ENCODE measurements around the gene LAMA5. TPM values are rescaled to one million over a fixed set of nuclear protein-coding genes. Genes with fewer than 3 reads are reported as not detected.

LAMA5 gene
- total and polyA plus RNA-seq, 8 donors = 41.4 to 278 (median 79.6) TPM

GRCh38 chr20:62323980-62324906 lies 42.9 kb downstream of the LAMA5 start:
- no peak for DNase-seq
- WGBS, 5 donors = 79 to 87% (median 82%) methylated on average over 8 to 25 of the region's 25 CpGs
- H3K36me3 ChIP-seq = peaks cover 67 to 92% (median 90%) of the 10 kb centered on the region in 4 donors
- no peaks in the 10 kb centered on the region for H3K27me3 ChIP-seq
- H3K27ac ChIP-seq = no peak overlapping the region
- H3K4me1 ChIP-seq = no peaks in the 10 kb centered on the region
- intact Hi-C loops (cut with DNase I; ENCODE audit: low total_unique reads) = no loop called here
- TF ChIP-seq POLR2AphosphoS5 (IDR thresholded peaks at IDR 0.05) = no peak
- no peak for TF ChIP-seq EP300 (IDR thresholded peaks at IDR 0.05)
- no peak for TF ChIP-seq CTCF (IDR thresholded peaks at IDR 0.05)
- no peak for TF ChIP-seq POLR2A (IDR thresholded peaks at IDR 0.05)
- H3K9me3 ChIP-seq = no peaks in the 10 kb centered on the region
- no peak overlapping the region for H3K4me3 ChIP-seq

- Histone ChIP-seq H3K27ac (no peak overlapping the region), H3K9me3 (no peaks in the 10 kb centered on the region), H3K4me3 (no peak overlapping the region), H3K27me3 (no peaks in the 10 kb centered on the region), H3K4me1 (no peaks in the 10 kb centered on the region), H3K36me3 (peaks cover 59 to 92% (median 90%) of the 10 kb centered on the region in 4 donors)
- intact Hi-C loops (cut with DNase I; ENCODE audit: low total_unique reads) = no loop called here
- no peak for TF ChIP-seq POLR2A (IDR thresholded peaks at IDR 0.05)
- no peak for TF ChIP-seq POLR2AphosphoS5 (IDR thresholded peaks at IDR 0.05)
- no peak for TF ChIP-seq EP300 (IDR thresholded peaks at IDR 0.05)
- no peak for TF ChIP-seq CTCF (IDR thresholded peaks at IDR 0.05)
- 86 to 92% (median 90%) methylated on average over 33 to 52 of the region's 52 CpGs for WGBS, 5 donors
- no peak for DNase-seq
Observed at GRCh38 chr20:62323146-62323979, 43.7 kb downstream of the LAMA5 start.

- no peak overlapping the region for H3K4me3 ChIP-seq
- H3K27ac ChIP-seq = no peak overlapping the region
- intact Hi-C loops (cut with DNase I; ENCODE audit: low total_unique reads) = no loop called here
- H3K36me3 ChIP-seq = peaks cover 51 to 88% (median 84%) of the 10 kb centered on the region in 4 donors
- 85 to 95% (median 89%) methylated on average over 10 to 16 of the region's 16 CpGs for WGBS, 5 donors
- no peak for TF ChIP-seq CTCF (IDR thresholded peaks at IDR 0.05)
- TF ChIP-seq POLR2A (IDR thresholded peaks at IDR 0.05) = no peak
- TF ChIP-seq POLR2AphosphoS5 (IDR thresholded peaks at IDR 0.05) = no peak
- TF ChIP-seq EP300 (IDR thresholded peaks at IDR 0.05) = no peak
- H3K27me3 ChIP-seq = no peaks in the 10 kb centered on the region
- no peaks in the 10 kb centered on the region for H3K4me1 ChIP-seq
- DNase-seq = no peak
- H3K9me3 ChIP-seq = no peaks in the 10 kb centered on the region
Observed at GRCh38 chr20:62322492-62323041, 44.5 kb downstream of the LAMA5 start.

- Histone ChIP-seq H3K27ac (peak overlapping the region in 1 of 5 donors; percentile 24), H3K36me3 (peaks cover 51 to 88% (median 84%) of the 10 kb centered on the region in 4 donors), H3K4me1 (no peaks in the 10 kb centered on the region), H3K9me3 (no peaks in the 10 kb centered on the region), H3K4me3 (no peak overlapping the region), H3K27me3 (no peaks in the 10 kb centered on the region)
- intact Hi-C loops (cut with DNase I; ENCODE audit: low total_unique reads) = no loop called here
- no peak for DNase-seq
- TF ChIP-seq POLR2A (IDR thresholded peaks at IDR 0.05) = no peak
- TF ChIP-seq CTCF (IDR thresholded peaks at IDR 0.05) = no peak
- no peak for TF ChIP-seq EP300 (IDR thresholded peaks at IDR 0.05)
- TF ChIP-seq POLR2AphosphoS5 (IDR thresholded peaks at IDR 0.05) = no peak
- WGBS, 5 donors = 90 to 100% (median 97%) methylated on average over 2 to 16 of the region's 16 CpGs
Observed at GRCh38 chr20:62321975-62322374, 45.1 kb downstream of the LAMA5 start.

Measured in stomach (tissue), 9 donors.